Measurements from ENCODE around the gene ATMIN.

The ATMIN gene

GRCh38 chr16:81070979-81071378, 35.3 kb downstream of the ATMIN start:
- FAIRE-seq: no peak

- no peak for FAIRE-seq
Observed at GRCh38 chr16:81071805-81072204, 36.2 kb downstream of the ATMIN start.

GRCh38 chr16:81073560-81074330, 38.1 kb downstream of the ATMIN start:
- no peak for FAIRE-seq

GRCh38 chr16:81076566-81077075, 41.0 kb downstream of the ATMIN start:
- no peak for FAIRE-seq

GRCh38 chr16:81077076-81077940, 41.7 kb downstream of the ATMIN start, which contains the start of gene C16orf46:
Gene C16orf46, minus strand, starts transcription at chr16:81077238. Its CDS starts 13,283 bp downstream, at chr16:81063955.
- FAIRE-seq: no peak

GRCh38 chr16:81080233-81080632, 44.6 kb downstream of the ATMIN start:
- no peak for FAIRE-seq

- FAIRE-seq: no peak
Observed at GRCh38 chr16:81081014-81081413, 45.4 kb downstream of the ATMIN start.

GRCh38 chr16:81088836-81089235, 53.2 kb downstream of the ATMIN start:
- FAIRE-seq: no peak

- FAIRE-seq: no peak
Observed at GRCh38 chr16:81094771-81095251, 59.2 kb downstream of the ATMIN start.

- FAIRE-seq: no peak
Observed at GRCh38 chr16:81095653-81095952, 60.0 kb downstream of the ATMIN start.

- peak; percentile 80 for FAIRE-seq
Observed at GRCh38 chr16:81095953-81096714, 60.5 kb downstream of the ATMIN start, which contains the start of gene GCSH. Gene GCSH, minus strand, starts transcription at chr16:81096395. Its CDS starts 117 bp downstream, at chr16:81096278.

GRCh38 chr16:81096715-81097208, 61.1 kb downstream of the ATMIN start:
- FAIRE-seq: no peak
